Inferior parietal cortex (tissue), 1 donor: Measurements from ENCODE around the gene WNK2.

Experiments used
- DNase-seq: peaks from one replicate; pipeline ENCODE4 v3.0.0-alpha.2; 2016; ENCODE audit errors: extremely low spot score

WNK2 gene

GRCh38 chr9:93369686-93370085, 185.7 kb downstream of the WNK2 start:
- DNase-seq: no peak
